Neuronal stem cell (in vitro differentiated cells): ENCODE results near the gene ZNF609.
"Not testable (repeated sequence)": the region's sequence is repeated elsewhere in the genome, so short reads cannot be mapped to it uniquely, and the experiment has no call there.

Experiments
- DNase-seq: peaks from one replicate; pipeline ENCODE4 v3.0.0-alpha.2; 2013; ENCODE audit warnings: low spot score
- H2AFZ ChIP-seq: one replicate; pipeline ENCODE4 v1.6.1; 2013; ENCODE audit warnings: mild to moderate bottlenecking, low read length, inconsistent platforms
- H2AK5ac ChIP-seq: 2 replicates; pipeline ENCODE4 v1.6.1; 2013; ENCODE audit warnings: low read depth, mild to moderate bottlenecking, inconsistent platforms, low read length, moderate library complexity, mixed read lengths
- H2BK120ac ChIP-seq: 2 replicates; pipeline ENCODE4 v1.6.1; 2013; ENCODE audit warnings: low read depth, mild to moderate bottlenecking, inconsistent platforms, low read length, moderate library complexity, mixed read lengths
- H2BK12ac ChIP-seq: one replicate; pipeline ENCODE4 v1.6.1; 2013; ENCODE audit warnings: low read length, inconsistent platforms
- H2BK15ac ChIP-seq: 2 replicates; pipeline ENCODE4 v1.6.1; 2013; ENCODE audit warnings: mild to moderate bottlenecking, low read length, inconsistent platforms, mixed read lengths
- H2BK5ac ChIP-seq: one replicate; pipeline ENCODE4 v1.6.1; 2013; ENCODE audit warnings: inconsistent platforms, mild to moderate bottlenecking, low read length, moderate library complexity
- H3K14ac ChIP-seq: one replicate; pipeline ENCODE4 v1.6.1; 2013; ENCODE audit warnings: low read length, inconsistent platforms
- H3K18ac ChIP-seq: 2 replicates; pipeline ENCODE4 v1.6.1; 2013; ENCODE audit warnings: low read length, inconsistent platforms
- H3K23ac ChIP-seq: 2 replicates; pipeline ENCODE4 v1.6.1; 2013; ENCODE audit warnings: low read depth, mild to moderate bottlenecking, mixed read lengths, low read length, inconsistent platforms; ENCODE audit not compliant: poor library complexity
- H3K27ac ChIP-seq: replicated peaks from 3 replicates; pipeline ENCODE4 v1.5.1; 2013; ENCODE audit warnings: low read length, inconsistent platforms
- H3K27me3 ChIP-seq, 3 experiments: 2 replicates each; pipeline ENCODE4 v1.6.1; 2013; ENCODE audit warnings: low read length in 3 of 3, mild to moderate bottlenecking in 2 of 3, inconsistent platforms in 1 of 3, low read depth in 1 of 3, mixed read lengths in 1 of 3, moderate library complexity in 1 of 3; ENCODE audit not compliant: control insufficient read depth in 3 of 3, insufficient read depth in 3 of 3
- H3K36me3 ChIP-seq, 2 donors: replicated peaks in 1 of 2; 2 replicates each; pipeline ENCODE4 v1.6.1; 2013; ENCODE audit warnings: low read length in 2 of 2; ENCODE audit not compliant: control insufficient read depth in 2 of 2, insufficient read depth in 2 of 2
- H3K4ac ChIP-seq: 2 replicates; pipeline ENCODE4 v1.6.1; 2013; ENCODE audit warnings: inconsistent platforms, mild to moderate bottlenecking, low read length, moderate library complexity
- H3K4me1 ChIP-seq, 2 donors: 1 replicate in 1 of 2; 2 replicates in 1 of 2; pipeline ENCODE4 v1.6.1; 2013; ENCODE audit warnings: low read length in 2 of 2, low read depth in 1 of 2; ENCODE audit not compliant: control insufficient read depth in 2 of 2, insufficient read depth in 1 of 2
- H3K4me2 ChIP-seq: one replicate; pipeline ENCODE4 v1.6.1; 2013; ENCODE audit warnings: mild to moderate bottlenecking, low read length, inconsistent platforms; ENCODE audit not compliant: insufficient read depth, poor library complexity, severe bottlenecking
- H3K4me3 ChIP-seq, 2 donors: 2 replicates each; pipeline ENCODE4 v1.5.1; 2013; ENCODE audit warnings: low read length in 2 of 2, mild to moderate bottlenecking in 2 of 2, inconsistent platforms in 1 of 2, moderate library complexity in 1 of 2
- H3K79me1 ChIP-seq: one replicate; pipeline ENCODE4 v1.6.1; 2013; ENCODE audit warnings: low read depth, mild to moderate bottlenecking, inconsistent platforms, low read length, moderate library complexity
- H3K9ac ChIP-seq: one replicate; pipeline ENCODE4 v1.6.1; 2013; ENCODE audit warnings: mild to moderate bottlenecking, low read depth, low read length, inconsistent platforms; ENCODE audit not compliant: poor library complexity
- H3K9me3 ChIP-seq, 2 donors: replicated peaks in 1 of 2; 2 replicates each; pipeline versions ENCODE3 to v1.6.1; 2013; ENCODE audit warnings: low read length in 2 of 2, mild to moderate bottlenecking in 2 of 2, inconsistent platforms in 1 of 2, low read depth in 1 of 2, mixed read lengths in 1 of 2, moderate library complexity in 1 of 2; ENCODE audit not compliant: control insufficient read depth in 2 of 2, insufficient read depth in 1 of 2
- H4K8ac ChIP-seq: one replicate; pipeline ENCODE4 v1.6.1; 2013; ENCODE audit warnings: low read depth, mild to moderate bottlenecking, inconsistent platforms, low read length, moderate library complexity
- H4K91ac ChIP-seq: one replicate; pipeline ENCODE4 v1.6.1; 2013; ENCODE audit warnings: low read length, low read depth, mild to moderate bottlenecking, inconsistent platforms; ENCODE audit not compliant: poor library complexity
- WGBS, 2 donors: extraction: QIAGEN DNeasy Blood & Tissue Kit; methylation state at CpG; one replicate each; pipeline ENCODE4 v1.1.7; 2013; ENCODE audit warnings: missing lambda C conversion rate in 2 of 2, mixed read lengths in 1 of 2; ENCODE audit not compliant: insufficient read length in 2 of 2, insufficient replicate concordance in 1 of 2; ENCODE audit errors: extremely low coverage in 2 of 2; 5-methylcytosine and 5-hydroxymethylcytosine counted together

The ZNF609 gene

DNA sequence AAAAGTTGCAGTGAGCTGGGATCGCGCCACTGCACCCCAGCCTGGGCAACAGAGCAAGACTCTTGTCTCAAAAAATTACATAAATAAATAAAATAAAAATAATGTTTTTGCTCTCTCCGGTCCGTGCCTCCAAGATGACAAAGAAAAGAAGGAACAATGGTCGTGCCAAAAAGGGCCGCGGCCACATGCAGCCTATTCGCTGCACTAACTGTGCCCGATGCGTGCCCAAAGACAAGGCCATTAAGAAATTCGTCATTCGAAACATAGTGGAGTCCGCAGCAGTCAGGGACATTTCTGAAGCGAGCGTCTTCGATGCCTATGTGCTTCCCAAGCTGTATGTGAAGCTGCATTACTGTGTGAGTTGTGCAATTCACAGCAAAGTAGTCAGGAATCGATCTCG lies 132.5 kb downstream of the ZNF609 start:
- not testable (repeated sequence) for H3K4me3 ChIP-seq, H2BK5ac ChIP-seq, H2BK12ac ChIP-seq, H3K36me3 ChIP-seq, H4K91ac ChIP-seq, H2AFZ ChIP-seq, H4K8ac ChIP-seq, H3K4ac ChIP-seq, H3K9me3 ChIP-seq, H3K18ac ChIP-seq, H3K14ac ChIP-seq, H3K79me1 ChIP-seq, H2AK5ac ChIP-seq, H3K27ac ChIP-seq, H3K23ac ChIP-seq, H3K4me2 ChIP-seq, H2BK120ac ChIP-seq, H3K27me3 ChIP-seq, H2BK15ac ChIP-seq, DNase-seq, H3K9ac ChIP-seq
- H3K4me1 ChIP-seq, result peaks cover 6 to 11% of the 10 kb centered on the region in 2 donors
- no CpG with 5 or more reads among the region's 18 CpGs for WGBS, 2 donors

- no peak overlapping the region for H2BK12ac ChIP-seq
- no CpG with 5 or more reads among the region's 4 CpGs for WGBS, 2 donors
Observed at GRCh38 chr15:64596701-64597476, 136.5 kb downstream of the ZNF609 start.

GRCh38 chr15:64597477-64597822 lies 137.1 kb downstream of the ZNF609 start:
- Histone ChIP-seq H3K27me3 (no peaks in the 10 kb centered on the region), H2BK120ac (no peak overlapping the region), H2AFZ (no peak overlapping the region), H3K4ac (no peak overlapping the region), H2BK12ac (no peak overlapping the region), H3K14ac (no peak overlapping the region), H3K4me3 (no peak overlapping the region), H3K36me3 (no peaks in the 10 kb centered on the region), H3K79me1 (no peaks in the 10 kb centered on the region), H3K27ac (no peak overlapping the region), H3K9me3 (no peaks in the 10 kb centered on the region), H3K9ac (no peak overlapping the region), H3K23ac (no peak overlapping the region), H4K91ac (no peak overlapping the region), H3K4me2 (no peak overlapping the region), H2BK15ac (no peak overlapping the region), H2BK5ac (no peak overlapping the region), H4K8ac (no peak overlapping the region), H3K18ac (no peak overlapping the region), H3K4me1 (peaks cover 10 to 11% of the 10 kb centered on the region in 2 donors), H2AK5ac (no peak overlapping the region)
- WGBS, 2 donors, result no CpG with 5 or more reads among the region's 1 CpG
- no peak for DNase-seq

More at GRCh38 chr15:64596701-64597476, 136.5 kb downstream of the ZNF609 start:
- Histone ChIP-seq H3K18ac (no peak overlapping the region), H3K4ac (no peak overlapping the region), H3K4me1 (peaks cover 10 to 11% of the 10 kb centered on the region in 2 donors), H3K4me2 (no peak overlapping the region), H3K79me1 (peaks cover 2% of the 10 kb centered on the region), H3K27me3 (no peaks in the 10 kb centered on the region), H2BK5ac (no peak overlapping the region), H4K91ac (no peak overlapping the region), H2AK5ac (no peak overlapping the region), H2BK120ac (no peak overlapping the region), H2BK15ac (no peak overlapping the region), H3K9ac (no peak overlapping the region), H3K14ac (no peak overlapping the region), H3K9me3 (no peaks in the 10 kb centered on the region), H4K8ac (no peak overlapping the region), H3K4me3 (no peak overlapping the region), H3K27ac (no peak overlapping the region), H2AFZ (no peak overlapping the region), H3K23ac (no peak overlapping the region), H3K36me3 (no peaks in the 10 kb centered on the region)
- peak; percentile 53 for DNase-seq

- Histone ChIP-seq H2AFZ (no peak overlapping the region), H3K4me3 (no peak overlapping the region), H4K8ac (no peak overlapping the region), H2AK5ac (no peak overlapping the region), H3K27ac (no peak overlapping the region), H2BK120ac (no peak overlapping the region), H3K9me3 (no peaks in the 10 kb centered on the region), H2BK15ac (no peak overlapping the region), H3K14ac (no peak overlapping the region), H3K27me3 (no peaks in the 10 kb centered on the region), H4K91ac (no peak overlapping the region), H3K4ac (no peak overlapping the region), H3K23ac (no peak overlapping the region), H3K9ac (no peak overlapping the region), H2BK12ac (no peak overlapping the region), H3K18ac (no peak overlapping the region), H3K4me2 (no peak overlapping the region), H3K79me1 (peaks cover 2% of the 10 kb centered on the region), H2BK5ac (no peak overlapping the region), H3K36me3 (no peaks in the 10 kb centered on the region), H3K4me1 (peaks cover 10 to 11% of the 10 kb centered on the region in 2 donors)
- DNase-seq, result no peak
Observed at GRCh38 chr15:64599226-64599625, 138.8 kb downstream of the ZNF609 start.
